ENCODE data around the gene KLHL22.

Gene KLHL22

GRCh38 chr22:20424932-20425565, 70.5 kb downstream of the KLHL22 start:
- no peak overlapping the region for H3K4me3 ChIP-seq (ENCODE audit: control insufficient read depth, low read depth, low read length)
- TF ChIP-seq CTCF (conservative IDR thresholded peaks at IDR 0.05; ENCODE audit: control insufficient read depth, insufficient read depth, low read depth, low read length) = no peak
- DNase-seq (ENCODE audit: low read depth) = peak; percentile 9

- TF ChIP-seq CTCF (conservative IDR thresholded peaks at IDR 0.05; ENCODE audit: control insufficient read depth, insufficient read depth, low read depth, low read length) = no peak
- H3K4me3 ChIP-seq (ENCODE audit: control insufficient read depth, low read depth, low read length) = no peak overlapping the region
- DNase-seq (ENCODE audit: low read depth) = no peak
Observed at GRCh38 chr22:20424568-20424931, 71.0 kb downstream of the KLHL22 start.

- TF ChIP-seq CTCF (conservative IDR thresholded peaks at IDR 0.05; ENCODE audit: control insufficient read depth, insufficient read depth, low read depth, low read length) = no peak
- no peak overlapping the region for H3K4me3 ChIP-seq (ENCODE audit: control insufficient read depth, low read depth, low read length)
- no peak for DNase-seq (ENCODE audit: low read depth)
Observed at GRCh38 chr22:20423906-20424551, 71.6 kb downstream of the KLHL22 start.

GRCh38 chr22:20423008-20423905, 72.3 kb downstream of the KLHL22 start:
- DNase-seq (ENCODE audit: low read depth) = no peak
- H3K4me3 ChIP-seq (ENCODE audit: control insufficient read depth, low read depth, low read length) = no peak overlapping the region
- no peak for TF ChIP-seq CTCF (conservative IDR thresholded peaks at IDR 0.05; ENCODE audit: control insufficient read depth, insufficient read depth, low read depth, low read length)

GRCh38 chr22:20422271-20423007, 73.2 kb downstream of the KLHL22 start:
- no peak overlapping the region for H3K4me3 ChIP-seq (ENCODE audit: control insufficient read depth, low read depth, low read length)
- no peak for TF ChIP-seq CTCF (conservative IDR thresholded peaks at IDR 0.05; ENCODE audit: control insufficient read depth, insufficient read depth, low read depth, low read length)
- DNase-seq (ENCODE audit: low read depth) = peak; percentile 30

GRCh38 chr22:20421507-20421874, 74.1 kb downstream of the KLHL22 start:
- TF ChIP-seq CTCF (conservative IDR thresholded peaks at IDR 0.05; ENCODE audit: control insufficient read depth, insufficient read depth, low read depth, low read length) = no peak
- H3K4me3 ChIP-seq (ENCODE audit: control insufficient read depth, low read depth, low read length) = no peak overlapping the region
- DNase-seq (ENCODE audit: low read depth) = no peak

Data from fibroblast of mammary gland (primary cell).